BE2C (cell line): ENCODE data around the gene CDH20.

Source experiments
- DNase-seq: peaks from one replicate; pipeline ENCODE4 v3.0.0-alpha.2; 2020
- H3K27me3 ChIP-seq: fragments of 250-450 bp; sonication (Bioruptor Pico); 2 replicates; pipeline ENCODE4 v1.5.1; 2020; ENCODE audit warnings: mild to moderate bottlenecking
- H3K36me3 ChIP-seq: fragments of 250-450 bp; sonication (Bioruptor Pico); 2 replicates; pipeline ENCODE4 v1.5.1; 2020; ENCODE audit warnings: mild to moderate bottlenecking
- H3K4me1 ChIP-seq: fragments of 250-450 bp; sonication (Bioruptor Pico); 2 replicates; pipeline ENCODE4 v1.5.1; 2020
- H3K4me3 ChIP-seq: 2 replicates; pipeline ENCODE4 v1.5.1; 2011; ENCODE audit warnings: low read depth, low read length
- H3K9me3 ChIP-seq: fragments of 250-450 bp; sonication (Bioruptor Pico); 2 replicates; pipeline ENCODE4 v1.5.1; 2020
- CTCF ChIP-seq: IDR thresholded peaks from 2 replicates; pipeline ENCODE4 v1.5.1; 2012; ENCODE audit warnings: mild to moderate bottlenecking, low read depth, low read length

The CDH20 gene

GRCh38 chr18:61530681-61531080 is 197.5 kb downstream of the CDH20 start:
- no peak for TF ChIP-seq CTCF
- no peaks in the 10 kb centered on the region for H3K9me3 ChIP-seq
- H3K4me1 ChIP-seq: no peaks in the 10 kb centered on the region
- H3K27me3 ChIP-seq: no peaks in the 10 kb centered on the region
- no peaks in the 10 kb centered on the region for H3K36me3 ChIP-seq
- DNase-seq: no peak
- H3K4me3 ChIP-seq: peak overlapping the region; percentile 26

GRCh38 chr18:61531182-61531581 is 198.0 kb downstream of the CDH20 start:
- peak; percentile 69 for DNase-seq
- no peak for TF ChIP-seq CTCF
- no peaks in the 10 kb centered on the region for H3K4me1 ChIP-seq
- H3K9me3 ChIP-seq: no peaks in the 10 kb centered on the region
- H3K27me3 ChIP-seq: no peaks in the 10 kb centered on the region
- no peaks in the 10 kb centered on the region for H3K36me3 ChIP-seq
- peak overlapping the region; percentile 26 for H3K4me3 ChIP-seq

- Histone ChIP-seq H3K27me3 (no peaks in the 10 kb centered on the region), H3K4me1 (no peaks in the 10 kb centered on the region), H3K4me3 (no peak overlapping the region), H3K36me3 (no peaks in the 10 kb centered on the region), H3K9me3 (no peaks in the 10 kb centered on the region)
- no peak for TF ChIP-seq CTCF
- no peak for DNase-seq
These were observed 198.7 kb downstream of the CDH20 start for GRCh38 chr18:61531891-61532290.

- H3K4me3 ChIP-seq: no peak overlapping the region
- no peaks in the 10 kb centered on the region for H3K36me3 ChIP-seq
- no peaks in the 10 kb centered on the region for H3K4me1 ChIP-seq
- H3K9me3 ChIP-seq: no peaks in the 10 kb centered on the region
- DNase-seq: no peak
- H3K27me3 ChIP-seq: no peaks in the 10 kb centered on the region
- TF ChIP-seq CTCF: no peak
These were observed 202.2 kb downstream of the CDH20 start for GRCh38 chr18:61535401-61535800.

GRCh38 chr18:61541673-61542072 is 208.4 kb downstream of the CDH20 start:
- Histone ChIP-seq H3K27me3 (no peaks in the 10 kb centered on the region), H3K9me3 (no peaks in the 10 kb centered on the region), H3K4me1 (no peaks in the 10 kb centered on the region), H3K36me3 (no peaks in the 10 kb centered on the region), H3K4me3 (no peak overlapping the region)
- DNase-seq: no peak
- TF ChIP-seq CTCF: no peak

GRCh38 chr18:61542596-61542995 is 209.4 kb downstream of the CDH20 start:
- DNase-seq: no peak
- H3K9me3 ChIP-seq: no peaks in the 10 kb centered on the region
- no peak overlapping the region for H3K4me3 ChIP-seq
- H3K4me1 ChIP-seq: no peaks in the 10 kb centered on the region
- H3K36me3 ChIP-seq: no peaks in the 10 kb centered on the region
- no peak for TF ChIP-seq CTCF
- H3K27me3 ChIP-seq: no peaks in the 10 kb centered on the region
